ENCODE data around the gene ZNF367.

DNA sequence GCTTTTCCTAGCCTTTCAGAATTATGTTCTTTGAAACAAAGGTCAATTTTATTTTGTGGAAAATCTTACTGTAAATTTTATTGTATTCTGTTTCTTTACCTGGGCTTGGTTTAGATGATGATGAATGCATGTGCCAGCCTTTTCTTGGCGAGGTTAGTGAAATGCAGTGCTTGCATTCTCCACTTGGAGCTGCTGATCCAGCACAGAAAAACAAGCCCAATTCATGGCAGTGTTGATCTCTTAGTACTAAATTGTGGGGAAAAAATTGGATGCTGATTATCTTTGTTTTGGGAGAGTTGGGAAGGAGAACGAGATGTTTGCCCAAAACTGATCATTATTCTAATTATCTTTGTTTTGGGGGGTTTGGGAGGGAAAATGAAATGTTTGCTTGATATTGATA, 35.5 kb upstream of the ZNF367 start:
- TF ChIP-seq, protein P1, sequence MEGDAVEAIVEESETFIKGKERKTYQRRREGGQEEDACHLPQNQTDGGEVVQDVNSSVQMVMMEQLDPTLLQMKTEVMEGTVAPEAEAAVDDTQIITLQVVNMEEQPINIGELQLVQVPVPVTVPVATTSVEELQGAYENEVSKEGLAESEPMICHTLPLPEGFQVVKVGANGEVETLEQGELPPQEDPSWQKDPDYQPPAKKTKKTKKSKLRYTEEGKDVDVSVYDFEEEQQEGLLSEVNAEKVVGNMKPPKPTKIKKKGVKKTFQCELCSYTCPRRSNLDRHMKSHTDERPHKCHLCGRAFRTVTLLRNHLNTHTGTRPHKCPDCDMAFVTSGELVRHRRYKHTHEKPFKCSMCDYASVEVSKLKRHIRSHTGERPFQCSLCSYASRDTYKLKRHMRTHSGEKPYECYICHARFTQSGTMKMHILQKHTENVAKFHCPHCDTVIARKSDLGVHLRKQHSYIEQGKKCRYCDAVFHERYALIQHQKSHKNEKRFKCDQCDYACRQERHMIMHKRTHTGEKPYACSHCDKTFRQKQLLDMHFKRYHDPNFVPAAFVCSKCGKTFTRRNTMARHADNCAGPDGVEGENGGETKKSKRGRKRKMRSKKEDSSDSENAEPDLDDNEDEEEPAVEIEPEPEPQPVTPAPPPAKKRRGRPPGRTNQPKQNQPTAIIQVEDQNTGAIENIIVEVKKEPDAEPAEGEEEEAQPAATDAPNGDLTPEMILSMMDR (IDR thresholded peaks at IDR 0.05; ENCODE audit: insufficient read depth, low read length), result no peak
- TF ChIP-seq GABPA (IDR thresholded peaks at IDR 0.05; ENCODE audit: low read depth) (no peak), POLR2AphosphoS5 (IDR thresholded peaks at IDR 0.05; ENCODE audit: low read depth) (no peak), SPI1 (IDR thresholded peaks at IDR 0.05; ENCODE audit: borderline replicate concordance, low read depth) (no peak)
- TF ChIP-seq, protein P2, sequence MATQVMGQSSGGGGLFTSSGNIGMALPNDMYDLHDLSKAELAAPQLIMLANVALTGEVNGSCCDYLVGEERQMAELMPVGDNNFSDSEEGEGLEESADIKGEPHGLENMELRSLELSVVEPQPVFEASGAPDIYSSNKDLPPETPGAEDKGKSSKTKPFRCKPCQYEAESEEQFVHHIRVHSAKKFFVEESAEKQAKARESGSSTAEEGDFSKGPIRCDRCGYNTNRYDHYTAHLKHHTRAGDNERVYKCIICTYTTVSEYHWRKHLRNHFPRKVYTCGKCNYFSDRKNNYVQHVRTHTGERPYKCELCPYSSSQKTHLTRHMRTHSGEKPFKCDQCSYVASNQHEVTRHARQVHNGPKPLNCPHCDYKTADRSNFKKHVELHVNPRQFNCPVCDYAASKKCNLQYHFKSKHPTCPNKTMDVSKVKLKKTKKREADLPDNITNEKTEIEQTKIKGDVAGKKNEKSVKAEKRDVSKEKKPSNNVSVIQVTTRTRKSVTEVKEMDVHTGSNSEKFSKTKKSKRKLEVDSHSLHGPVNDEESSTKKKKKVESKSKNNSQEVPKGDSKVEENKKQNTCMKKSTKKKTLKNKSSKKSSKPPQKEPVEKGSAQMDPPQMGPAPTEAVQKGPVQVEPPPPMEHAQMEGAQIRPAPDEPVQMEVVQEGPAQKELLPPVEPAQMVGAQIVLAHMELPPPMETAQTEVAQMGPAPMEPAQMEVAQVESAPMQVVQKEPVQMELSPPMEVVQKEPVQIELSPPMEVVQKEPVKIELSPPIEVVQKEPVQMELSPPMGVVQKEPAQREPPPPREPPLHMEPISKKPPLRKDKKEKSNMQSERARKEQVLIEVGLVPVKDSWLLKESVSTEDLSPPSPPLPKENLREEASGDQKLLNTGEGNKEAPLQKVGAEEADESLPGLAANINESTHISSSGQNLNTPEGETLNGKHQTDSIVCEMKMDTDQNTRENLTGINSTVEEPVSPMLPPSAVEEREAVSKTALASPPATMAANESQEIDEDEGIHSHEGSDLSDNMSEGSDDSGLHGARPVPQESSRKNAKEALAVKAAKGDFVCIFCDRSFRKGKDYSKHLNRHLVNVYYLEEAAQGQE (IDR thresholded peaks at IDR 0.05; ENCODE audit: insufficient replicate concordance, low read depth), result no peak

Measured in HL-60 (cell line).